Urinary bladder (tissue), 4 donors: Measurements from ENCODE around the gene ZNF691. TPM values are rescaled to one million over a fixed set of nuclear protein-coding genes. Genes with fewer than 3 reads are reported as not detected.
"Not testable (repeated sequence)": the region's sequence is repeated elsewhere in the genome, so short reads cannot be mapped to it uniquely, and the experiment has no call there.

ENCODE experiments used
- DNase-seq: peaks from one replicate; pipeline ENCODE4 v3.0.0-alpha.2; 2015; ENCODE audit errors: extremely low spot score
- H3K27ac ChIP-seq: one replicate; pipeline ENCODE4 v1.5.1; 2013; ENCODE audit warnings: low read depth, mild to moderate bottlenecking, moderate library complexity
- H3K36me3 ChIP-seq: one replicate; pipeline ENCODE4 v1.6.1; 2013; ENCODE audit warnings: mild to moderate bottlenecking, moderate library complexity; ENCODE audit not compliant: insufficient read depth
- H3K4me1 ChIP-seq: one replicate; pipeline ENCODE4 v1.6.1; 2013; ENCODE audit warnings: mild to moderate bottlenecking, moderate library complexity; ENCODE audit not compliant: insufficient read depth
- H3K4me3 ChIP-seq: one replicate; pipeline ENCODE4 v1.5.1; 2013; ENCODE audit warnings: low read depth, low read length
- WGBS: extraction: QIAGEN DNeasy Blood & Tissue Kit; methylation state at CpG from one replicate; pipeline ENCODE4 v1.1.7; 2013; 5-methylcytosine and 5-hydroxymethylcytosine counted together
- polyA plus RNA-seq: library from polyadenylated mRNA; stranded (reverse); fragments of 200-250 nt; gene quantifications from one replicate; pipeline ENCODE4 v1.2.3, GENCODE V29; 2013
- total RNA-seq: library from RNA; depleted of rRNA; stranded (reverse); fragments of >200 nt; gene quantifications from one replicate; pipeline ENCODE4 v1.2.3, GENCODE V29; 2014
- donor health status: healthy with polysubstance abuse.
- donor health status: healthy.

The ZNF691 gene, protein sequence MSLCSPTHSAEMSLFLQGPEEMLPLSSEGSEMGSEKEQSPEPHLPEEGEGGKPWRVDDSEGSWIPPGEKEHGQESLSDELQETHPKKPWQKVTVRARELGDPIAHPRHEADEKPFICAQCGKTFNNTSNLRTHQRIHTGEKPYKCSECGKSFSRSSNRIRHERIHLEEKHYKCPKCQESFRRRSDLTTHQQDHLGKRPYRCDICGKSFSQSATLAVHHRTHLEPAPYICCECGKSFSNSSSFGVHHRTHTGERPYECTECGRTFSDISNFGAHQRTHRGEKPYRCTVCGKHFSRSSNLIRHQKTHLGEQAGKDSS
- total RNA-seq (10.3 TPM), polyA plus RNA-seq (12.0 TPM)

DNA sequence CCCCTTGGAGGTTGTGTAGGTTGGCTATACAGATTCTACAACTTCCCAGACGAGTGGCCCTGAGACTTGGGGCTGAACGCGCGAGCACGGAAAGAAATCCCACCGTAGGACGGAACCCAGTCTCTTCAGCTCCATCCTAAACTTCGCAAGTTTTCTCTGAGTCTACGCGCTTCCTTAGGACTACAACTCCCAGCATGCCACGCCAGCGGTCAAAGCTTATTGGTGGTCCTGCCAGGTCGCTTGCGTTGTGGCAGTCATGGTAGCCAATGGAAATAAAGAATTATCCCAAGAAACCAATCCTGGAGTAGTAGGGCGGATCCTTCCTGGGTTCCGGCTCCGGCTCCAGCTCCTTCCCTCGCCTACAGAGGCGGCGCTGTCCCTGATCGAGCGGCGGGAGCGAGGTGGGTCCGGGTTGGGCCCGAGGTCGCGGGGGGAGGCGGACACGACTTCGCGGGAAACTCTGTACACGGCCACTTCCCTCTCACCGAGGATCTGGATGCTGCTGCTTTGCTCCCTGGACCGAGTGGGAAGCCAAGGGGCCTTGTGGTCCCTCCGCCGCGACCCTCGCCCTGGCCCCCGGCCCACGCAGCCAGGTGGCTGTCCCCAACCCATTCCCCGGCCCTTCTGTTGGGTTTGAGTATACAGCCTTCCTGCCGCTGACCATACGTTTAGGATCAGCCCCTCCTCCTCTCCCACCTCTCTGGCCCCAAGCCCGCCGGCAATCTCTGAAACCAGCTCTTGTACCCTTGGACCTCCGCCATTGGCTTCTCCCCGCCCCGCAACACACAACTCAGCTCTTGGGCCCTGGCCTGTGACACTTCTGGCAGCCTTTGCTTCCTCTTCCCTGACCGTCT lies at the start of gene ZNF691:
Gene ZNF691, plus strand, starts transcription at position 357 of the 854 bp plus-strand sequence. CDS start 3,046 bp downstream, outside the sequence.
- Histone ChIP-seq H3K36me3 (peaks cover 3% of the 10 kb centered on the region), H3K27ac (peak within 1 kb of the TSS; percentile 47), H3K4me1 (peaks cover 2% of the 10 kb centered on the region), H3K4me3 (peak within 1 kb of the TSS; percentile 75)
- WGBS, result under 1% methylated on average over 50 of the region's 50 CpGs
- peak; percentile 96 for DNase-seq

DNA sequence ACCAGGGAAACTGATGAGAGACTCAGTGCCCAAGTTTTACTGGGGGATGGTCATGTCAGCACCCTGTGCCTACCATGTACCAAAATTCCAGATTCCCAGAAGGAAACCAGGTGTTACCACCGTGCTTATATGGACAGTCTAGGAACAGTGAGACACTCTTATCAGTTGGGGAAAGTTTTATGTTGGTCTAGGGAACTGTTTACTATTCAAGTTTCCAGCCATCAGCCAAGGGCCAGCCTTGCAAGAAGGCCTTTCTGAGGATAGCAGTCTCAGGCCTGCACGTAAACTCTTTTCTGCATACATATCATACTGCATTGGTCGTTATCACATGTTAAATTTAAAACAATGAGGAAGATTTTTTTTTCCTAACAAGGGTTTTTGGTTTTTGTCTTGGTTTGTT lies 49.0 kb upstream of the ZNF691 start:
- Histone ChIP-seq H3K27ac (no peak overlapping the region), H3K4me1 (no peaks in the 10 kb centered on the region), H3K36me3 (no peaks in the 10 kb centered on the region), H3K4me3 (no peak overlapping the region)
- no peak for DNase-seq
- 65% methylated on average over 3 of the region's 3 CpGs for whole genome bisulfite sequencing

DNA sequence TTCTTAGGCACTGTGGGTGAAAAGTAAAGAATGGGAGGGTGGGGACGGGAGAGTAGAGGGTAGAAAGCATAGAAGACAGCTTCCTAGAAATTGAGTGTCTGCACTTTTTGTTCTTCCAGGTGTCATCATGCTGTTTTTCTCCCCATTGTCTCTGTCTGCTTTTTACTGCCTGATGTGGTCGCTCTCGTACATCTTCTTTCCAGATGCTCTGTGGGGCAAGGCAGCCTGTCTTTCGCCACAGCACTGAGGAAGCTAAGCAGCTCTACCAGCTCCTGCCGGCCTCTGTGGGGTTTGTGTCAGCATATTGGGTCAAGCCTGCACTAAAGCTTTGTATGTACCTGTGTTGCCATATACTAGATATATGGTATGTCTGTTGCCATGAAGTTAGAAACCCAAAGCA lies 48.4 kb upstream of the ZNF691 start:
- 85% methylated on average over 5 of the region's 5 CpGs for WGBS
- Histone ChIP-seq H3K27ac (no peak overlapping the region), H3K36me3 (no peaks in the 10 kb centered on the region), H3K4me1 (no peaks in the 10 kb centered on the region), H3K4me3 (no peak overlapping the region)
- no peak for DNase-seq

DNA sequence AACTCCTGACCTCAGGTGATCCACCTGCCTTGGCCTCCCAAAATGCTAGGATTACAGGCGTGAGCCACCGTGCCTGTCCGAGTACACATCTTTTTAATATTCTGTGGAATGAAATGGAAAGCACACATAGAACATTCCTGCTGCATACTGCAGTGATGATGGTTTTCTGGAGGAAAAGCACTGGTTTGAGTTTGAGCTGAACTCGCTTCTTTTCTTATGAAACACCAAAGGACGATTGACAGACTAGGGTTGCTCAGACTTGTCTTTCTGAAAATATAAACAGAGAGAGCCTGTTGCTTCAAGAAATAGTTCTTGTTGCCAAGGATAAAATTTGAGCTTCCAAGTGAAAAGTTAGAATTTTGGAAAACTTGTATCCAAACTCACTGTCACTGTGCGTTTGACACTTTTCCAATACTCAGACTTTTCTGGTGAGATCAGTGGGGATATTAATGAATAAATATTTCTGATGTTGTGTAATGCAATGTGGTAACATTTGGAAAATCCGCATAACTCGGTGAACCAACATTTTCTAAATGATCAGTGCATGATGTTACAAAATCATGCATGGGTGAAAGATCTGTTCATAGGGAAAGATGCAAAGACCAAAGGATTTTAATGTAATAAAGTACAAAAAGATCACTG lies 44.5 kb upstream of the ZNF691 start:
- Histone ChIP-seq H3K4me3 (no peak overlapping the region), H3K27ac (no peak overlapping the region), H3K4me1 (no peaks in the 10 kb centered on the region), H3K36me3 (no peaks in the 10 kb centered on the region)
- no peak for DNase-seq
- 71% methylated on average over 8 of the region's 8 CpGs for WGBS

DNA sequence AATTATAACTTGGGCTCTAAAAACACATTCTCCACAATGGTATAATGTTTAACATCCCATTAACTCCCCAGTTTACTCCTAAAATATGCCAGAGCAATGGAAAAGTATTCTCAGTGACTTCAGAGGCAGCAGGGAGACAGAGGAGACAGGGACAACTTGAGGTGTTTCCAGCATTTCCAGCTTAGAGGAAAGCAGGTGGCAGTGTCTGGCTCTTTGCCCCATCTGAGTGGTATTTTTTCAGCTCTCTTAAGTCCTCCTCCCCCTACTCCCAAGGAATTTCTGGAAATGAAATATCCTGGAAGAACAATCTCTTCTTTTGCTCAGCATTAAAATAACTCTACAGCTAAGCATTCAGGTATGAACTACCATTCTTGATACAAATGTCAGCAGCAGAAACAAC lies 40.2 kb upstream of the ZNF691 start:
- H3K4me3 ChIP-seq, result no peak overlapping the region
- DNase-seq, result no peak
- no peak overlapping the region for H3K27ac ChIP-seq
- H3K36me3 ChIP-seq, result no peaks in the 10 kb centered on the region
- H3K4me1 ChIP-seq, result no peaks in the 10 kb centered on the region

DNA sequence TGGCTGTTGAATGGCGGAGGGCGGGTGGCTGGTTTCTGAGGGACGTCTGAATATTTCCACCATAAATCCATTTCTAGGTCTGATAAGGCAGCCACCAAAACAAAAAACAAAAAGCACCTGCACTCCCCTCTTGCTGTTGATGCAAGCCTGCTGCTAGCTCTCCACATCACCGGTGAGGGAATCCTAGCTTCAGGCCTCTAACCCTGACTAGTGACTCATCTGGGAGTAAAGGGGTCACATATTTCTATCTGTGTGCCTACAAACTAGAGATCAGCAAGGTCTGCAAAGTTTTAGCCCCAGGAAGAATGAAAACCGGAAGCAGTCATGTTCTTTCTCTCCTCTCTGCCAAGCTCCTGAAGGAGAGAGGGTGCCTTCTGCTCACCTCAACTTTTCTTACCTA lies 39.8 kb upstream of the ZNF691 start:
- Histone ChIP-seq H3K36me3 (no peaks in the 10 kb centered on the region), H3K4me3 (no peak overlapping the region), H3K27ac (no peak overlapping the region), H3K4me1 (no peaks in the 10 kb centered on the region)
- 90% methylated on average over 5 of the region's 5 CpGs for WGBS
- DNase-seq, result no peak

DNA sequence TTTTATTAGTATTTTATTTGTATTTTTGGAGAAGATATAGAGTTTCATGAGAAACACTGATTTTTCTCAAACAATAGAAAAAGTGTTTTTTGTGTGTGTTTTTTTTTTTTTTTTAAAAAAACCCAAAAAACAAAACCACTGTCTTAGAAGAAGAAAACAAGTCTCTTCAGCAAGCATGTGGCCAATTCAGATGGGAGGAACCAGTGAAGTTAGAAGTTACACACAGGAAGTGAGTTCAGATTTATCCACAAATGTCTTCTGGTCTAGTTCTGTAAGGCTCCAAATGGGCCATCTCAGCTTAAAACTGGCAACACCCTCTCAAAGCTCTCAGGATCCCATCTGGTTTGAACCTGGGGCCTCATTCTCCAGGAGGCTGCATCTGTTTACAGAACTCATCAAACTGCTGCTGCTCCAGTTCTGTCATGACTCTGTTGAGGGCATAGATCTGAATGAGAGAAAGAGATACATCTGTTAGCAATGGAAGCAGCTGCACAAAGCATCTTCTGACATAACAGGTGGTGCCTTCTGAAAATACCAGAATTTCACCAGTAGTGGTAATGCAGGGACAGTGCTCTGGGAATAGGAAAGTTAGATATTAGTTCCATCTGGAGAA lies 39.3 kb upstream of the ZNF691 start:
- Histone ChIP-seq H3K36me3 (no peaks in the 10 kb centered on the region), H3K27ac (no peak overlapping the region), H3K4me1 (no peaks in the 10 kb centered on the region), H3K4me3 (no peak overlapping the region)
- no peak for DNase-seq

DNA sequence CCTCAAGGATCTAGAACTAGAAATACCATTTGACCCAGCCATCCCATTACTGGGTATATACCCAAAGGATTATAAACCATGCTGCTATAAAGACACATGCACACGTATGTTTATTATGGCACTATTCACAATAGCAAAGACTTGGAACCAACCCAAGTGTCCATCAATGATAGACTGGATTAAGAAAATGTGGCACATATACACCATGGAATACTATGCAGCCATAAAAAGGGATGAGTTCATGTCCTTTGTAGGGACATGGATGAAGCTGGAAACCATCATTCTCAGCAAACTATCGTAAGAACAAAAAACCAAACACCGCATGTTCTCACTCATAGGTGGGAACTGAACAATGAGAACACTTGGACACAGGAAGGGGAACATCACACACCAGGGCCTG lies 31.6 kb upstream of the ZNF691 start:
- 100% methylated on average over 3 of the region's 3 CpGs for WGBS
- not testable (repeated sequence) for H3K4me3 ChIP-seq, DNase-seq, H3K4me1 ChIP-seq, H3K36me3 ChIP-seq, H3K27ac ChIP-seq

DNA sequence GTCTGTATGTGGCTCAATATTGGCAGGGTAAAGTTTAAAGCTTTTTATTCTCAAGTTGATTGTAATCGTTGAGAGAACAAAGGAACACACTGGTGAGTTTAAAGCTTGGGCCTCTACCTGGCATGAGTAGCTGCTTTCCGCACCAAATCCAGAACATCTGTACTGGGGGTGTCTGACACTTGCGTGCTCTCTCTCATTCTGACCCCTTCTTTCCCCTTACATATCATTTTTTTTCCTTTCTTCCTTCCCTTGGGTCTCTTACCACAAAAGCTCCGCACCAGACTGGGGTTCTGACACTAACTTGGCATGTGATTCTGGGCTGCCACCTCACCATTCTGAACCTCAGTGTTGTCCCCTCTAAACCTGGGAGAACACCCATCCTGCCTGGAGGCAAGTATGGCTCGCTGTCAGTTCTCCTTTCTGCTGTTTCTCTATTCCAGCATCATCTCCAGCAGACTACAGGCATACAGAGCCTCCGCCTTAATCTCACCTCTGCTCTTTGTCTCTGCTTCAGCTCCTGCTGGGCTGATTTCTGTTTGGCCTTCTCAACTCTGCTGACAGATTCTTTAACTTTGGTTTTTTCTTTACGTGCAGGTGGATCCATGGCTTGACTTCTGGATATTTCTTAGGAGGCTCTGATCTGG lies 30.4 kb upstream of the ZNF691 start:
- Histone ChIP-seq H3K27ac (peak overlapping the region; percentile 72), H3K36me3 (no peaks in the 10 kb centered on the region), H3K4me3 (peak overlapping the region; percentile 69), H3K4me1 (no peaks in the 10 kb centered on the region)
- WGBS, result 26% methylated on average over 7 of the region's 7 CpGs
- DNase-seq, result no peak

DNA sequence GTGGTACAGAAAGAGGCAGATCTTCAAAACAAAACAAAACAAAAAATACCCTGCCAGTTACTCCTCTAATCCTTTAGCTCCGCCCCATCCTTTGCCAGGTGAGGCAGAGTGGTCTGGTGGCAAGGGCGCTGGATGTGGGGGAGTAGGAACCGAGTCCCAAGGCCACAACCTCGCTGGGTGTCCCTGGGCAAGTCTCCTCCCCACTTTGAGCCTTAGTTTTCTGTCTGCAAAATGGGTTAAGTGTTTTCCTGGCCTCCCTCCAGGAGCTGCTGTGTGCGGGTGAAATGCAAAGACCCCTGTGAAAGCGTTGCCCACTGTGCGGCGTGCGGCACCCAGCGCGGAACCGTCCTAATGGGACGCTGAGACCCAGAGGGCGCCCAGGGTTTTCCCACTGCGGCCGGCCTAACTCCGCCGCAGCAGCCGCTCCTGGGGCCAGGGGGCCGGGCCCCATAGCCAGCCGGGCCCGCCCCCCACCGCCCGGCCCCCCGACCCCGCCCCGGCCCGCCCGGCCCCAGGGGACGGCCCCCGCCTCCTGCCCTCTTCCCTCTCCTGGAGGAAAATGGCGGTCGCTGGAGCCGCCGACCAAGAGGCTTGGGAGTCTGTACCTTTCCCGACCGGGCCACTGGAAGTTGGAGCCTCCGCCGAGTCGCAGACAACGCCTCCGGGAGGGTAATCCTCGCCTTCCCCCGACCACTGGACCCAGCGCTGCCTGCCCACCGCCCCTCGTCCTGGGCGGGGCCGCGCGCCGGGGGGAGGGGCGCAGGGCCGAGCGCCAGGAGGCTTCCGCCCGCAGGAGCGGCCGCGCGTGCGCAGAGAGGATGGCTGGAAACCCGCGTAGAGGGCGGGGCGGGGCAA lies 29.6 kb upstream of the ZNF691 start, which contains the start of the genes ERMAP and SVBP:
Gene ERMAP, plus strand, starts transcription at position 538 of the 855 bp plus-strand sequence. CDS start 13,327 bp downstream, outside the sequence.
Gene SVBP, minus strand, starts transcription at position 813 of the 855 bp plus-strand sequence. CDS start 853 bp downstream, outside the sequence.
- Histone ChIP-seq H3K27ac (peak within 1 kb of the TSS; percentile 100), H3K4me1 (no peaks in the 10 kb centered on the region), H3K36me3 (no peaks in the 10 kb centered on the region), H3K4me3 (peak within 1 kb of the TSS; percentile 69)
- under 1% methylated on average over 66 of the region's 66 CpGs for WGBS
- peak; percentile 78 for DNase-seq

DNA sequence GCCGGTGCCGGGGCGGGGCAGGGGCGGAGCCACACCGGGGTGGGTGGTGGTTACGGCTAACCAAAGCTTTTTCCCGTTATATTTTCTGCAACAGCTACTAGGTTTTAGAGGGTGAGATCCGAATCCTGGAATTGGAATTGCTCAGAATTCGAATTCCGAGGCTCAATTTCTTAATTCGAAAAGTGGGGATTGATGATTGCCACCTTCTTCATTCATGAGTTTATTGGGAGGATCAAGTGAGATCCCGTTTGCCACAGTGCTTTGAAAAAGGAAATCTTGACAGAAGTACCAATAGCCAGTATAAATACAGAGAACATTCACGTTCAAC lies 29.0 kb upstream of the ZNF691 start:
- under 1% methylated on average over 13 of the region's 13 CpGs for WGBS
- Histone ChIP-seq H3K27ac (no peak overlapping the region), H3K4me3 (peak overlapping the region; percentile 69), H3K36me3 (no peaks in the 10 kb centered on the region), H3K4me1 (no peaks in the 10 kb centered on the region)
- DNase-seq, result no peak

DNA sequence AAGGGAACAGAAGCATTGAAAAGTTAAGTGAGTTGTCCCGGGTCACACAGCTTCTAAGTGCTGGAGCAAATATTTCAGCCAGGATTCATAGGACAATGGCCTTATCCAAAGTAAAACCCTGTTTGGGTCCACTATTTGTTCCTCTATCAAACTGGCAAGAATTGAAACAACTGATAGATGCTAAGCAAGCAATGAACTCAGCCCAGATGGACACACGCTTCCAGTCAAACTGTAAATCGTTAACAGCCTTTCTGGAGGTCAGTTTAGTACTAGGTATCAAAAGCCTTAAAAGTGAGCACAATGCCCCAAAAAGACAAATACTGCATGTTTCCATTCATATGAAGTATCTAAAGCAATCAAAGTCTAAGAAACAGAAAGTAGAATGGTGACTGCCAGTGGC lies 28.4 kb upstream of the ZNF691 start:
- no peak overlapping the region for H3K4me3 ChIP-seq
- 95% methylated on average over 3 of the region's 3 CpGs for WGBS
- no peak for DNase-seq
- no peak overlapping the region for H3K27ac ChIP-seq
- no peaks in the 10 kb centered on the region for H3K36me3 ChIP-seq
- H3K4me1 ChIP-seq, result no peaks in the 10 kb centered on the region
